Muscle layer of duodenum (tissue), 2 donors: ENCODE measurements around the gene ZCCHC10.
"Not testable (repeated sequence)": the region's sequence is repeated elsewhere in the genome, so short reads cannot be mapped to it uniquely, and the experiment has no call there.

Source experiments
- H3K27ac ChIP-seq: one replicate; pipeline ENCODE4 v1.7.0; 2013; ENCODE audit warnings: mild to moderate bottlenecking, low read length
- H3K27me3 ChIP-seq: one replicate; pipeline ENCODE4 v1.7.0; 2013; ENCODE audit warnings: low read depth, mild to moderate bottlenecking, control low read depth, low read length
- H3K36me3 ChIP-seq, 2 donors: one replicate each; pipeline ENCODE4 v1.7.0; 2013; ENCODE audit warnings: low read length in 2 of 2, control low read depth in 1 of 2, mild to moderate bottlenecking in 1 of 2; ENCODE audit not compliant: insufficient read depth in 2 of 2, control insufficient read depth in 1 of 2
- H3K4me1 ChIP-seq, 2 donors: one replicate each; pipeline ENCODE4 v1.7.0; 2013; ENCODE audit warnings: low read length in 2 of 2, mild to moderate bottlenecking in 2 of 2, control low read depth in 1 of 2, moderate library complexity in 1 of 2; ENCODE audit not compliant: insufficient read depth in 2 of 2, control insufficient read depth in 1 of 2
- H3K4me3 ChIP-seq, 2 donors: one replicate each; pipeline ENCODE4 v1.7.0; 2013; ENCODE audit warnings: low read length in 2 of 2, low read depth in 1 of 2, mild to moderate bottlenecking in 1 of 2
- H3K9me3 ChIP-seq, 2 donors: one replicate each; pipeline ENCODE4 v1.7.0; 2013; ENCODE audit warnings: low read length in 2 of 2, control low read depth in 1 of 2, mild to moderate bottlenecking in 1 of 2; ENCODE audit not compliant: control insufficient read depth in 1 of 2
- donor health status: healthy.

ZCCHC10 gene

GRCh38 chr5:133008455-133008854 lies 17.9 kb downstream of the ZCCHC10 start:
- H3K4me3 ChIP-seq, H3K9me3 ChIP-seq, H3K27ac ChIP-seq, H3K27me3 ChIP-seq, H3K4me1 ChIP-seq: not testable (repeated sequence)
- peaks cover 0 to 16% of the 10 kb centered on the region in 2 donors for H3K36me3 ChIP-seq

- Histone ChIP-seq H3K4me1 (no peaks in the 10 kb centered on the region), H3K27ac (no peak overlapping the region), H3K36me3 (peaks cover 0 to 23% of the 10 kb centered on the region in 2 donors), H3K9me3 (no peaks in the 10 kb centered on the region), H3K4me3 (no peak overlapping the region), H3K27me3 (no peaks in the 10 kb centered on the region)
Observed at GRCh38 chr5:133006653-133007052, 19.7 kb downstream of the ZCCHC10 start.

- Histone ChIP-seq H3K4me1 (no peaks in the 10 kb centered on the region), H3K9me3 (no peaks in the 10 kb centered on the region), H3K27me3 (no peaks in the 10 kb centered on the region), H3K27ac (no peak overlapping the region), H3K4me3 (no peak overlapping the region), H3K36me3 (peaks cover 7 to 12% of the 10 kb centered on the region in 2 donors)
Observed at GRCh38 chr5:132999246-132999645, 27.1 kb downstream of the ZCCHC10 start.

DNA sequence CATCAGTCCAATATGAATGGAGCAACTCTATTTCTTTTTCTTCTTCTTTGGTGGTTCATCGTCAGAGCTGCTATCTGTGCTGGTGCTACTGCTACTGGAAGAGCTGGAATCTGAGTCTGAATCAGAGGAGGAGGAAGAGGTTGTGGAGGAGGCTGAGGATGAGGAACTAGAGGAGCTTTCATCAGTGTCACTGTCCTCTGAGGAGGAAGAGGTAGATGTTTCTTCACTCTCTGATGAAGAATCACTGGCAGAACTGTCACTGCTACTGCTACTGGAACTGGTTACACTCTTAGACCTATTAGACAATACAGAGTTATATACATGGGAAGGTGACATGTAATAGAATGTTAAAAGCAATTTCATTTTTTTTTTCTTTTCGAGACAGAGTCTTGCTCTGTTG lies 27.8 kb downstream of the ZCCHC10 start:
- Histone ChIP-seq H3K27ac (no peak overlapping the region), H3K9me3 (no peaks in the 10 kb centered on the region), H3K4me3 (no peak overlapping the region), H3K36me3 (peaks cover 7 to 12% of the 10 kb centered on the region in 2 donors), H3K27me3 (no peaks in the 10 kb centered on the region), H3K4me1 (no peaks in the 10 kb centered on the region)

DNA sequence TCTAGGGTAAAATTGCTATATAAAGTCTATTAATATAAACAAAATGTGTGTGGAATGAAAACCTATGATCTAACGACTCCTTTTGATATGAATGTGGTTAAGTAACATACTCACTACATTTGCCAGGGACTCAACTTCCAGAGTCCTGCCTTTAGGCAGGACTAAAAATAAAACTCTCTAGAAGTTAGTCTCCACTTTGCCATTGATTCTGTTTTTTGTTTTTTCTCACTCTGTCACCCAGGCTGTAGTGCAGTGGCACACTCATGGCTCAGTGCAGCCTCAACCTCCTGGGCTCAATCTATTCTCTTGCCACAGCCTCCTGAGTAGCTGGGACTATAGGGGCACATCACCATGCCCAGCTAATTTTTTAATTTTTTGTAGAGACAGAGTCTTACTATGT lies 30.0 kb downstream of the ZCCHC10 start:
- Histone ChIP-seq H3K27me3 (no peaks in the 10 kb centered on the region), H3K4me3 (no peak overlapping the region), H3K4me1 (no peaks in the 10 kb centered on the region), H3K36me3 (peaks cover 5 to 7% of the 10 kb centered on the region in 2 donors), H3K27ac (no peak overlapping the region), H3K9me3 (no peaks in the 10 kb centered on the region)

DNA sequence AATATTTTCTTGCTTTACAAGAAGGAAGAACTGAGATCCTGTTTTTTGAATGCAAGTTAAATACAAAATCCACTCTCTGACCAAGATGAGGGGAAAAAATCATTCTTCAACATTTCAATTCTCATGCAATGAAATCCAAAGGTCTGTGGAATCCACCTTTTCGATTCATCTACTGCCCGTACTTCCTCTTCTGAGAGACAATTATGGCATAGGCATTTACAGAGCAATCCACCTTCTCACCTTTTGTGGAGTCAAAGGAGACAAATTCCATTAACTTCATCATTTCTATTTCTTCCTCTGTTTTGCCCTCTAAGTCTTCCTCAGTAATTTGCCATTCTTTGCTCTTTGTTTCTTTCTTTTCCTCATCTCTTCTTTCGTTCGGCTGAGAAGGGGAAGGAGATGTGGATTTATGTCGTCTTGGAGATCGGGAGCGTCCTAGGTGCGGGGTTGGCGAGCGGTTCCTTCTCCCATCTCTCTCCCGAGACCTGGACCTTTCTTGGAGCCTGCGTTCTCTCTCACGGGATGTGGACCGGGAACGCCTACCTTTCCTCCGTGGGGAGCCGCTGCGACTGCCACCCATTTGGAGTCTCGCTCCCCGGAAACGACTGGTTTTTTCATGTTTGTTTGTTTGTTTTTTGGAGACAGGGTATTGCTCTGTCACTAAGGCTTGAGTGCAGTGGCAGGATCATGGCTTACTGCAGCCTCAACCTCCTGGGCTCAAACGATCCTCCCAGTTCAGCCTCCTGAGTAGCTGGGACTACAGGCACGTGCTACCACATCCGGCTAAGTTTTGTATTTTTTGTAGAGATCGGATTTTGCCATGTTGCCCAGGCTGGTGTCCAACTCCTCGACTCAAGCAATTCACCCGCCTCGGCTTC lies 38.6 kb downstream of the ZCCHC10 start:
- Histone ChIP-seq H3K4me3 (no peak overlapping the region), H3K27me3 (no peaks in the 10 kb centered on the region), H3K4me1 (no peaks in the 10 kb centered on the region)

DNA sequence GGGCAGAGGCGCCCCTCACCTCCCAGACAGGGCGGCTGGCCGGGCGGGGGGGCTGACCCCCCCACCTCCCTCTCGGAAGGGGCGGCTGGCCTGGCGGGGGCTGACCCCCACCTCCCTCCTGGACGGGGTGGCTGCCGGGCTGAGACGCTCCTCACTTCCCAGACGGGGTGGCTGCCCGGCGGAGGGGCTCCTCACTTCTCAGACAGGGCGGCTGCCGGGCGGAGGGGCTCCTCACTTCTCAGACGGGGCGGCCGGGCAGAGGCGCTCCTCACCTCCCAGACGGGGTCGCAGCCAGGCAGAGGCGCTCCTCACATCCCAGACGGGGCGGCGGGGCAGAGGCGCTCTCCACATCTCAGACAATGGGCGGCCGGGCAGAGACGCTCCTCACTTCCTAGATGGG lies 43.4 kb downstream of the ZCCHC10 start:
- H3K27me3 ChIP-seq, H3K36me3 ChIP-seq, H3K4me1 ChIP-seq, H3K9me3 ChIP-seq, H3K4me3 ChIP-seq, H3K27ac ChIP-seq: not testable (repeated sequence)

More for the DNA sequence above, 38.6 kb downstream of the ZCCHC10 start:
- Histone ChIP-seq H3K27ac (no peak overlapping the region), H3K9me3 (no peaks in the 10 kb centered on the region), H3K36me3 (no peaks in the 10 kb centered on the region)

GRCh38 chr5:132981288-132981687 lies 45.1 kb downstream of the ZCCHC10 start:
- no peak overlapping the region for H3K27ac ChIP-seq
- H3K4me3 ChIP-seq, result no peak overlapping the region
- H3K4me1 ChIP-seq, result no peaks in the 10 kb centered on the region
- no peaks in the 10 kb centered on the region for H3K36me3 ChIP-seq
- H3K9me3 ChIP-seq, result peaks cover 4 to 7% of the 10 kb centered on the region in 2 donors
- no peaks in the 10 kb centered on the region for H3K27me3 ChIP-seq

DNA sequence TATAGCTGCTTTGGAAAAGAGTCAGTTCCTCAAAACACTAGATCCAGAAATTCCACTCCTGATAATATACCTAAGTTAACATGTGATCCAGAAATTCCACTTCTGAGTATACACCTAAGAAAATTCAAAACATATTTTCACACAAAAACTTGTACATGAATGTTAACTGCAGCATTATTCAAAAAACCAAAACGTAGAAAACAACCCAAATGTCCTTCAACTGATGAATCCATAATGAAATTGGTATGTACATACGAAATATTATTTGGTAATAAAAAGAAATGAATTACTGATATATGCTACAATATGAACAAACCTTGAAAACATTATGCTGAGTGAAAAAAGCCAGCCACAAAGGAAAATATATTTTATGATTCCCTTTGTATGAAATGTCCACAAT lies 46.4 kb downstream of the ZCCHC10 start:
- no peaks in the 10 kb centered on the region for H3K27me3 ChIP-seq
- no peak overlapping the region for H3K4me3 ChIP-seq
- H3K27ac ChIP-seq, result no peak overlapping the region
- H3K36me3 ChIP-seq, result no peaks in the 10 kb centered on the region
- no peaks in the 10 kb centered on the region for H3K4me1 ChIP-seq
- H3K9me3 ChIP-seq, result peaks cover 4 to 7% of the 10 kb centered on the region in 2 donors

DNA sequence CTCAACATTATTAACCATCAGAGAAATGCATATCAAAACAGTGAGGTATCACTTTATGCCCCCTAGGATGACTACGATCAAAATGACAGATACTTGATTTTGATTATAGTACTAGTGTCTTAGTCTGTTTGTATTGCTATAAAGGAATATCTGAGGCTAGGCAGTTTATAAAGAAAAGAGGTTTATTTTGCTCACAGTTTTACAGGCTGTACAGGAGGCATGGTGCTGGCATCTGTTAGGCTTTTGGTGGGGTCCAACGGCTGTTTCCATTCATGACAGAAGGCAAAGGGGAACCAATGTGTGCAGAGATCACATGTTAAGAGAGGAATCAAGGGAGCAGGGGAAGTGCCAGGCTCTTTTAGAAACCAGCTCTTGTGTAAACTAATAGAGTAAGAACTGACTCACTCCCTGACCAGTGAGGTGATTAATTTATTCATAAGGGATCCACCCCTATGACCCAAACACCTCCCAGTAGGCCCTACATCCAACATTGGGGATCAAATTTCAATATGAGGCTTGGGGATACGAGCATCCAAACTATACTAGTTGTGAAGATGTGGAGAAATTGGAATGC lies 46.9 kb downstream of the ZCCHC10 start:
- Histone ChIP-seq H3K9me3 (peaks cover 4 to 7% of the 10 kb centered on the region in 2 donors), H3K36me3 (no peaks in the 10 kb centered on the region), H3K27ac (no peak overlapping the region), H3K4me1 (no peaks in the 10 kb centered on the region), H3K4me3 (no peak overlapping the region), H3K27me3 (no peaks in the 10 kb centered on the region)

GRCh38 chr5:132976852-132977251 lies 49.5 kb downstream of the ZCCHC10 start:
- Histone ChIP-seq H3K27ac (no peak overlapping the region), H3K9me3 (peaks cover 4 to 7% of the 10 kb centered on the region in 2 donors), H3K27me3 (no peaks in the 10 kb centered on the region), H3K4me1 (no peaks in the 10 kb centered on the region), H3K36me3 (no peaks in the 10 kb centered on the region), H3K4me3 (no peak overlapping the region)
